LoVo (cell line): ENCODE measurements around the gene CAMK2B.
A peak's percentile ranks its signal among the peaks of the same experiment; 100 is the strongest.
"Not testable (repeated sequence)": the region's sequence is repeated elsewhere in the genome, so short reads cannot be mapped to it uniquely, and the experiment has no call there.

Experiments used
- DNase-seq: peaks from one replicate; pipeline ENCODE4 v3.0.0-alpha.2; 2016; ENCODE audit warnings: low spot score

The CAMK2B gene

GRCh38 chr7:44189286-44189992, 136.0 kb downstream of the CAMK2B start, which contains the start of gene GCK:
GCK (minus strand) TSS chr7:44189439; CDS start chr7:44188953, 486 bp downstream.
- no peak for DNase-seq

GRCh38 chr7:44188480-44189225, 136.7 kb downstream of the CAMK2B start:
- no peak for DNase-seq

GRCh38 chr7:44187636-44188416, 137.6 kb downstream of the CAMK2B start:
- no peak for DNase-seq

- DNase-seq = no peak
Measured at GRCh38 chr7:44186736-44187135, 138.7 kb downstream of the CAMK2B start.

- DNase-seq = no peak
Measured at GRCh38 chr7:44185729-44186128, 139.7 kb downstream of the CAMK2B start.

- no peak for DNase-seq
Measured at GRCh38 chr7:44184873-44185446, 140.4 kb downstream of the CAMK2B start.

GRCh38 chr7:44184206-44184872, 141.1 kb downstream of the CAMK2B start:
- peak; percentile 86 for DNase-seq

GRCh38 chr7:44183386-44183785, 142.0 kb downstream of the CAMK2B start:
- no peak for DNase-seq

- no peak for DNase-seq
Measured at GRCh38 chr7:44182827-44183226, 142.6 kb downstream of the CAMK2B start.

- no peak for DNase-seq
Measured at GRCh38 chr7:44180631-44181030, 144.8 kb downstream of the CAMK2B start.

- no peak for DNase-seq
Measured at GRCh38 chr7:44177570-44178131, 147.7 kb downstream of the CAMK2B start.

GRCh38 chr7:44176486-44176885, 148.9 kb downstream of the CAMK2B start:
- DNase-seq = no peak

- DNase-seq = no peak
Measured at GRCh38 chr7:44175730-44176129, 149.7 kb downstream of the CAMK2B start.

GRCh38 chr7:44174694-44174948, 150.8 kb downstream of the CAMK2B start:
- not testable (repeated sequence) for DNase-seq

GRCh38 chr7:44173911-44174693, 151.3 kb downstream of the CAMK2B start:
- DNase-seq = no peak

GRCh38 chr7:44172803-44173424, 152.5 kb downstream of the CAMK2B start:
- no peak for DNase-seq

GRCh38 chr7:44172352-44172751, 153.0 kb downstream of the CAMK2B start:
- DNase-seq = no peak

- not testable (repeated sequence) for DNase-seq
Measured at GRCh38 chr7:44171901-44172300, 153.5 kb downstream of the CAMK2B start.

- DNase-seq = no peak
Measured at GRCh38 chr7:44167920-44168319, 157.5 kb downstream of the CAMK2B start.
